Measurements from ENCODE around the gene ASCC3.

Gene ASCC3

GRCh38 chr6:100574836-100575235 lies 306.3 kb downstream of the ASCC3 start:
- Histone ChIP-seq H3K9ac (no peak overlapping the region), H3K27me3 (ENCODE audit: control insufficient read depth, insufficient read depth, low read length) (no peaks in the 10 kb centered on the region), H2AFZ (no peak overlapping the region), H3K4me1 (no peaks in the 10 kb centered on the region), H3K9me3 (ENCODE audit: control insufficient read depth, low read length) (no peaks in the 10 kb centered on the region), H3K79me2 (no peaks in the 10 kb centered on the region), H3K4me3 (ENCODE audit: low read depth, low read length) (no peak overlapping the region), H3K4me2 (ENCODE audit: low read length) (no peak overlapping the region), H3K27ac (no peak overlapping the region), H3K36me3 (ENCODE audit: control insufficient read depth, insufficient read depth, low read length) (no peaks in the 10 kb centered on the region)
- TF ChIP-seq, protein P1, sequence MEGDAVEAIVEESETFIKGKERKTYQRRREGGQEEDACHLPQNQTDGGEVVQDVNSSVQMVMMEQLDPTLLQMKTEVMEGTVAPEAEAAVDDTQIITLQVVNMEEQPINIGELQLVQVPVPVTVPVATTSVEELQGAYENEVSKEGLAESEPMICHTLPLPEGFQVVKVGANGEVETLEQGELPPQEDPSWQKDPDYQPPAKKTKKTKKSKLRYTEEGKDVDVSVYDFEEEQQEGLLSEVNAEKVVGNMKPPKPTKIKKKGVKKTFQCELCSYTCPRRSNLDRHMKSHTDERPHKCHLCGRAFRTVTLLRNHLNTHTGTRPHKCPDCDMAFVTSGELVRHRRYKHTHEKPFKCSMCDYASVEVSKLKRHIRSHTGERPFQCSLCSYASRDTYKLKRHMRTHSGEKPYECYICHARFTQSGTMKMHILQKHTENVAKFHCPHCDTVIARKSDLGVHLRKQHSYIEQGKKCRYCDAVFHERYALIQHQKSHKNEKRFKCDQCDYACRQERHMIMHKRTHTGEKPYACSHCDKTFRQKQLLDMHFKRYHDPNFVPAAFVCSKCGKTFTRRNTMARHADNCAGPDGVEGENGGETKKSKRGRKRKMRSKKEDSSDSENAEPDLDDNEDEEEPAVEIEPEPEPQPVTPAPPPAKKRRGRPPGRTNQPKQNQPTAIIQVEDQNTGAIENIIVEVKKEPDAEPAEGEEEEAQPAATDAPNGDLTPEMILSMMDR (IDR thresholded peaks at IDR 0.05): no peak

DNA sequence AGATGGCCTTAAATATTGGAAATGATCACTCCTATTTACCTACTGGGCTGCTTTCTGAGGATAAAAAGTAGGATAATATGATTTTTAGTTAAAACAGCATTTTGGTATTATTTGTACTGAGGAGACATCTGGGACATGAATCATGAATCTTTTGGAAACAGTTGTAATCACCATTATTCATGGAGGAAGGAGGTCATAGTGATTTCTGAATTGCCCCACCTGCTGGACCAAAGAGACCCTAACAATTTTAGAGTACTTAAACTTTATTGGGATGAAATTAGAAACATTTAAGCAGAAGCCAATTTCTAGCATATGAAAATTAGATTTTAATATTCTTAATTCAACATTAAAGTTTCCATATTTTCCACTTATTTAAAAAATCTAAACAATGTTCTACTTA lies 308.0 kb downstream of the ASCC3 start:
- no peak overlapping the region for H2AFZ ChIP-seq
- H3K36me3 ChIP-seq (ENCODE audit: control insufficient read depth, insufficient read depth, low read length): no peaks in the 10 kb centered on the region
- TF ChIP-seq, protein P1 (IDR thresholded peaks at IDR 0.05): no peak
- no peaks in the 10 kb centered on the region for H3K79me2 ChIP-seq
- H3K9me3 ChIP-seq (ENCODE audit: control insufficient read depth, low read length): no peaks in the 10 kb centered on the region
- H3K27me3 ChIP-seq (ENCODE audit: control insufficient read depth, insufficient read depth, low read length): no peaks in the 10 kb centered on the region
- no peak overlapping the region for H3K4me2 ChIP-seq (ENCODE audit: low read length)
- no peak overlapping the region for H3K4me3 ChIP-seq (ENCODE audit: low read depth, low read length)
- H3K27ac ChIP-seq: no peak overlapping the region
- H3K9ac ChIP-seq: no peak overlapping the region
- no peaks in the 10 kb centered on the region for H3K4me1 ChIP-seq

GRCh38 chr6:100568255-100568654 lies 312.9 kb downstream of the ASCC3 start:
- no peaks in the 10 kb centered on the region for H3K4me1 ChIP-seq
- H3K27me3 ChIP-seq (ENCODE audit: control insufficient read depth, insufficient read depth, low read length): no peaks in the 10 kb centered on the region
- H3K9ac ChIP-seq: no peak overlapping the region
- H2AFZ ChIP-seq: no peak overlapping the region
- H3K79me2 ChIP-seq: no peaks in the 10 kb centered on the region
- H3K36me3 ChIP-seq (ENCODE audit: control insufficient read depth, insufficient read depth, low read length): no peaks in the 10 kb centered on the region
- no peak overlapping the region for H3K4me2 ChIP-seq (ENCODE audit: low read length)
- no peak overlapping the region for H3K4me3 ChIP-seq (ENCODE audit: low read depth, low read length)
- H3K27ac ChIP-seq: no peak overlapping the region
- TF ChIP-seq, protein P1 (IDR thresholded peaks at IDR 0.05): no peak
- no peaks in the 10 kb centered on the region for H3K9me3 ChIP-seq (ENCODE audit: control insufficient read depth, low read length)

GRCh38 chr6:100566563-100566962 lies 314.6 kb downstream of the ASCC3 start:
- Histone ChIP-seq H3K4me2 (ENCODE audit: low read length) (no peak overlapping the region), H2AFZ (no peak overlapping the region), H3K27ac (no peak overlapping the region), H3K4me3 (ENCODE audit: low read depth, low read length) (no peak overlapping the region), H3K9me3 (ENCODE audit: control insufficient read depth, low read length) (no peaks in the 10 kb centered on the region), H3K27me3 (ENCODE audit: control insufficient read depth, insufficient read depth, low read length) (no peaks in the 10 kb centered on the region), H3K4me1 (no peaks in the 10 kb centered on the region), H3K36me3 (ENCODE audit: control insufficient read depth, insufficient read depth, low read length) (no peaks in the 10 kb centered on the region), H3K9ac (no peak overlapping the region), H3K79me2 (no peaks in the 10 kb centered on the region)
- TF ChIP-seq, protein P1 (IDR thresholded peaks at IDR 0.05): no peak

GRCh38 chr6:100565439-100566104 lies 315.6 kb downstream of the ASCC3 start:
- no peak overlapping the region for H3K9ac ChIP-seq
- no peak overlapping the region for H3K4me2 ChIP-seq (ENCODE audit: low read length)
- H2AFZ ChIP-seq: no peak overlapping the region
- H3K4me1 ChIP-seq: no peaks in the 10 kb centered on the region
- no peaks in the 10 kb centered on the region for H3K79me2 ChIP-seq
- H3K27me3 ChIP-seq (ENCODE audit: control insufficient read depth, insufficient read depth, low read length): no peaks in the 10 kb centered on the region
- no peak overlapping the region for H3K27ac ChIP-seq
- no peaks in the 10 kb centered on the region for H3K9me3 ChIP-seq (ENCODE audit: control insufficient read depth, low read length)
- TF ChIP-seq, protein P1 (IDR thresholded peaks at IDR 0.05): no peak
- no peak overlapping the region for H3K4me3 ChIP-seq (ENCODE audit: low read depth, low read length)
- no peaks in the 10 kb centered on the region for H3K36me3 ChIP-seq (ENCODE audit: control insufficient read depth, insufficient read depth, low read length)
